GM12864 (cell line): ENCODE results near the gene MTHFD1L.

Experiments used
- DNase-seq: peaks from one replicate; pipeline ENCODE4 v3.0.0-alpha.2; 2011; ENCODE audit warnings: low read depth
- H3K4me3 ChIP-seq: 2 replicates; pipeline ENCODE4 v1.5.1; 2011; ENCODE audit warnings: mild to moderate bottlenecking, low read depth, low read length, control low read depth
- TF ChIP-seq, protein P1 (sequence below): IDR thresholded peaks from 2 replicates; pipeline ENCODE4 v1.5.1; 2011; ENCODE audit warnings: low read depth, mild to moderate bottlenecking, moderate library complexity, low read length, control low read depth, inconsistent platforms; ENCODE audit errors: missing control alignments

MTHFD1L gene

GRCh38 chr6:151073146-151073545, 207.6 kb downstream of the MTHFD1L start:
- TF ChIP-seq, protein P1, sequence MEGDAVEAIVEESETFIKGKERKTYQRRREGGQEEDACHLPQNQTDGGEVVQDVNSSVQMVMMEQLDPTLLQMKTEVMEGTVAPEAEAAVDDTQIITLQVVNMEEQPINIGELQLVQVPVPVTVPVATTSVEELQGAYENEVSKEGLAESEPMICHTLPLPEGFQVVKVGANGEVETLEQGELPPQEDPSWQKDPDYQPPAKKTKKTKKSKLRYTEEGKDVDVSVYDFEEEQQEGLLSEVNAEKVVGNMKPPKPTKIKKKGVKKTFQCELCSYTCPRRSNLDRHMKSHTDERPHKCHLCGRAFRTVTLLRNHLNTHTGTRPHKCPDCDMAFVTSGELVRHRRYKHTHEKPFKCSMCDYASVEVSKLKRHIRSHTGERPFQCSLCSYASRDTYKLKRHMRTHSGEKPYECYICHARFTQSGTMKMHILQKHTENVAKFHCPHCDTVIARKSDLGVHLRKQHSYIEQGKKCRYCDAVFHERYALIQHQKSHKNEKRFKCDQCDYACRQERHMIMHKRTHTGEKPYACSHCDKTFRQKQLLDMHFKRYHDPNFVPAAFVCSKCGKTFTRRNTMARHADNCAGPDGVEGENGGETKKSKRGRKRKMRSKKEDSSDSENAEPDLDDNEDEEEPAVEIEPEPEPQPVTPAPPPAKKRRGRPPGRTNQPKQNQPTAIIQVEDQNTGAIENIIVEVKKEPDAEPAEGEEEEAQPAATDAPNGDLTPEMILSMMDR: no peak
- no peak for DNase-seq

GRCh38 chr6:151073701-151074100, 208.2 kb downstream of the MTHFD1L start:
- no peak for DNase-seq
- TF ChIP-seq, protein P1: no peak
- H3K4me3 ChIP-seq: no peak overlapping the region

More at GRCh38 chr6:151073146-151073545, 207.6 kb downstream of the MTHFD1L start:
- no peak overlapping the region for H3K4me3 ChIP-seq

DNA sequence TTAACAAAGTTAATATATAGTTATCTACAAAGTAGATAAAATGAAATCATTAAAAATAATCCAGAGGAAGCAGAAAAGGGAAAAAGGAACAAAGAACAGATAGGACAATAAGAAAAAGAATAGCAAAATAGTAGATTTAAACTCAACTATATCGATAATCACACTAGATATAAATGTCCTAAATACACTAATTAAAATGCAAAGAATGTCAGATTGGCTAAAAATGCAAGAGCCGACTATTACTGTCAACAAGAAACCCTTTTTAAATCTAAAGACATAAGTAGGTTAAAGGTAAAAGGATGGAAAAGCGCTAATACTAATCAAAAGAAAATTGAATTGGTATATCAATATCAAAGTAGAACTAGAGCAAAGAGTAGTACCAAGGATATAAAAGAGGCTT, 209.5 kb downstream of the MTHFD1L start:
- TF ChIP-seq, protein P1: no peak
- no peak overlapping the region for H3K4me3 ChIP-seq
- no peak for DNase-seq

DNA sequence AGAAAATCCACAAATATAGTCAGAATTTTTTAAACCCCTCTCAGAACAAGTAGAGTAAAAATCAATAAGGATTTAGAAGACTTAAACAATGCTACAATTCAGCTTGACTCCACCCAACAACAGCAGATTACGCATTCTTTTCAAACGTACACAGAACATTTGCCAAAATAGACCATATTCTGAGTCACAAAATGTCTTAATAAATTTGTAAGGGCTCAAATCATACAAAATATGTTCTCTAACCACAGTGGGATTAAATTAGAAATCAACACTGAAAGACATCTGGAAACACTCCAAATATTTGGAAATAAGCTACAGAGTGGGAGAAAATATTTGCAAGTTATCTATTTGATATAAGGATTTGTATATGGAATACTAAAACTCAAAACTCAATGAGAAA, 210.0 kb downstream of the MTHFD1L start:
- no peak for DNase-seq
- H3K4me3 ChIP-seq: no peak overlapping the region
- TF ChIP-seq, protein P1: no peak

DNA sequence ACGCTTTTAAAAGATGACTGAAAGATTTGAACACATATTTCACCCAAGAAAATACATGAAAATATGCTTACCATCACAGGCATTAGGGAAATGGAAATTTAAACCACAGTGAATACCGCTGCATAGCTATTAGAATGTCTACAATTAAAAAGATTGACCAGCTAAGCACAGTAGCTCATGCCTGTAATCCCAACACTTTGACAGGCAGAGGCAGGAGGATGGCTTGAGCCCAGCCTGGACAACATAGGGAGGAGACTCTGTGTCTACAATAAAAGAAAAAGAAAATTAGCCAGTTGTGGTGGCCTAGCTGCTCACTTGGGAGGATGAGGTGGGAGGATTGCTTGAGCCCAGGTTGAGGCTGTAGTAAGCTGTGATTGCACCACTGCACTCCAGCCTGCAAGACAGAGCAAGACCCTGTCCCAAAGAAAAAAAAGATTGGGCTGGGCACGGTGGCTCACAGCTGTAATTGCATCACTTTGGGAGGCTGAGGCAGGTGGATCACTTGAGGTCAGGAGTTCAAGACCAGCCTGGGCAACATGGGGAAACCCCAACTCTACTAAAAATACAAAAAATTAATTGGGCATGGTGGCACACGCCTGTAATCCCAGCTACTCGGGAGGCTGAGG, 210.5 kb downstream of the MTHFD1L start:
- no peak overlapping the region for H3K4me3 ChIP-seq
- TF ChIP-seq, protein P1: no peak
- DNase-seq: no peak

DNA sequence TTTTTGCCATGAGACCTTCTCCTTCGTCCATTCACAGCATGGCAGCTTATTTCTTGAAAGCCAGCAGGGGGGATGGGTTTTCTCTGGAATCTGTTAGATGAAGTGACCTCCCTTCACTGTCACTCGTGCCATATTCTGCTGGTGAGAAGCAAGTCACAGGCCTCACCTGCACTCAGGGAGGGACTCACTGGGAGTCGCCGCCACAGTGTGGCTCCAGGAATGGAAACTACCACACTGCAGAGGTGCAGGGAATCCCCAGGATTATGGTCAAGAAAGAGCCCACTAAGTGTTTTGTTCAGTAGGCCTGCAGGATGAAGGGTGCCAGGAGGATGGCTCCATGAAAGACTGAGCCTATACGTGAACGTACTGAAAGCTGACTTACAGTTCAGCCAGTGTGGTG, 213.2 kb downstream of the MTHFD1L start:
- H3K4me3 ChIP-seq: no peak overlapping the region
- TF ChIP-seq, protein P1: no peak
- no peak for DNase-seq

GRCh38 chr6:151081656-151082055, 216.2 kb downstream of the MTHFD1L start:
- no peak for DNase-seq
- no peak overlapping the region for H3K4me3 ChIP-seq
- TF ChIP-seq, protein P1: no peak
